Breast epithelium (tissue), 4 donors: ENCODE data around the gene IGFN1. TPM values are rescaled to one million over a fixed set of nuclear protein-coding genes. Genes with fewer than 3 reads are reported as not detected.

ENCODE experiments used
- DNase-seq, 2 donors: peaks; one replicate each; pipeline ENCODE4 v3.0.0-alpha.2; 2019; ENCODE audit warnings: low spot score in 2 of 2
- H3K27ac ChIP-seq, 2 donors: fragments of 200-600 bp; sonication (generic) in 1 of 2; one replicate each; pipeline ENCODE4 v1.5.1; 2016 to 2019; ENCODE audit warnings: mild to moderate bottlenecking in 1 of 2
- H3K27me3 ChIP-seq, 2 donors: fragments of 200-600 bp; sonication (generic) in 1 of 2; one replicate each; pipeline versions ENCODE4 v1.5.1 to v1.6.0; 2017 to 2019; ENCODE audit warnings: control low read depth in 1 of 2, mild to moderate bottlenecking in 1 of 2
- H3K36me3 ChIP-seq: fragments of 200-600 bp; one replicate; pipeline ENCODE4 v1.5.1; 2019
- H3K4me1 ChIP-seq, 2 donors: fragments of 200-600 bp; sonication (generic); one replicate each; pipeline ENCODE4 v1.5.1; 2016 to 2019; ENCODE audit warnings: control low read depth in 1 of 2
- H3K4me3 ChIP-seq, 3 donors: fragments of 200-600 bp; sonication (generic); 1 replicate in 2 of 3; 2 replicates in 1 of 3; pipeline ENCODE4 v1.5.1; 2016 to 2019; ENCODE audit warnings: mild to moderate bottlenecking in 3 of 3, moderate library complexity in 2 of 3
- H3K9me3 ChIP-seq, 2 donors: fragments of 200-600 bp; sonication (generic) in 1 of 2; one replicate each; pipeline ENCODE4 v1.5.1; 2016 to 2019; ENCODE audit warnings: control low read depth in 1 of 2
- POLR2A ChIP-seq: fragments of 450-650 bp; IDR thresholded peaks from one replicate; pipeline ENCODE4 v1.6.1; 2016; ENCODE audit warnings: antibody characterized with exemption, mild to moderate bottlenecking, moderate library complexity
- POLR2AphosphoS5 ChIP-seq, 3 donors: sonication (generic); formaldehyde crosslinking; IDR thresholded peaks; one replicate each; pipeline ENCODE4 v1.6.1; 2017; ENCODE audit warnings: antibody characterized with exemption in 3 of 3
- intact Hi-C: fragments of 100-400 bp; cut with DNase I; formaldehyde crosslinking; loops from one replicate; pipeline ENCODE4 v1.15.1; 2023; ENCODE audit warnings: low total_unique reads
- total RNA-seq, 3 donors: library from RNA; depleted of rRNA; stranded (reverse); fragments of >200 nt; gene quantifications; one replicate each; pipeline ENCODE4 v1.1.0, GENCODE V29; 2016
- TF ChIP-seq, protein P1 (sequence below), 3 donors: fragments of 450-650 bp; IDR thresholded peaks; one replicate each; pipeline ENCODE4 v1.5.1; 2016 to 2017; ENCODE audit warnings: antibody characterized with exemption in 3 of 3, mild to moderate bottlenecking in 3 of 3, moderate library complexity in 3 of 3

Gene IGFN1
- total RNA-seq, 3 donors from 2014 or later: 0.33 to 1.3 (median 0.59) TPM

- Histone ChIP-seq H3K27me3 (no peaks in the 10 kb centered on the region), H3K27ac (no peak overlapping the region), H3K4me1 (no peaks in the 10 kb centered on the region), H3K4me3 (no peak overlapping the region), H3K9me3 (no peaks in the 10 kb centered on the region), H3K36me3 (no peaks in the 10 kb centered on the region)
- TF ChIP-seq POLR2AphosphoS5 (IDR thresholded peaks at IDR 0.05) (no peak), POLR2A (no peak)
- TF ChIP-seq, protein P1, sequence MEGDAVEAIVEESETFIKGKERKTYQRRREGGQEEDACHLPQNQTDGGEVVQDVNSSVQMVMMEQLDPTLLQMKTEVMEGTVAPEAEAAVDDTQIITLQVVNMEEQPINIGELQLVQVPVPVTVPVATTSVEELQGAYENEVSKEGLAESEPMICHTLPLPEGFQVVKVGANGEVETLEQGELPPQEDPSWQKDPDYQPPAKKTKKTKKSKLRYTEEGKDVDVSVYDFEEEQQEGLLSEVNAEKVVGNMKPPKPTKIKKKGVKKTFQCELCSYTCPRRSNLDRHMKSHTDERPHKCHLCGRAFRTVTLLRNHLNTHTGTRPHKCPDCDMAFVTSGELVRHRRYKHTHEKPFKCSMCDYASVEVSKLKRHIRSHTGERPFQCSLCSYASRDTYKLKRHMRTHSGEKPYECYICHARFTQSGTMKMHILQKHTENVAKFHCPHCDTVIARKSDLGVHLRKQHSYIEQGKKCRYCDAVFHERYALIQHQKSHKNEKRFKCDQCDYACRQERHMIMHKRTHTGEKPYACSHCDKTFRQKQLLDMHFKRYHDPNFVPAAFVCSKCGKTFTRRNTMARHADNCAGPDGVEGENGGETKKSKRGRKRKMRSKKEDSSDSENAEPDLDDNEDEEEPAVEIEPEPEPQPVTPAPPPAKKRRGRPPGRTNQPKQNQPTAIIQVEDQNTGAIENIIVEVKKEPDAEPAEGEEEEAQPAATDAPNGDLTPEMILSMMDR (IDR thresholded peaks at IDR 0.05): no peak
- no peak for DNase-seq
- intact Hi-C loops: no loop called here
Measured at GRCh38 chr1:201220388-201220715, 29.7 kb downstream of the IGFN1 start.

DNA sequence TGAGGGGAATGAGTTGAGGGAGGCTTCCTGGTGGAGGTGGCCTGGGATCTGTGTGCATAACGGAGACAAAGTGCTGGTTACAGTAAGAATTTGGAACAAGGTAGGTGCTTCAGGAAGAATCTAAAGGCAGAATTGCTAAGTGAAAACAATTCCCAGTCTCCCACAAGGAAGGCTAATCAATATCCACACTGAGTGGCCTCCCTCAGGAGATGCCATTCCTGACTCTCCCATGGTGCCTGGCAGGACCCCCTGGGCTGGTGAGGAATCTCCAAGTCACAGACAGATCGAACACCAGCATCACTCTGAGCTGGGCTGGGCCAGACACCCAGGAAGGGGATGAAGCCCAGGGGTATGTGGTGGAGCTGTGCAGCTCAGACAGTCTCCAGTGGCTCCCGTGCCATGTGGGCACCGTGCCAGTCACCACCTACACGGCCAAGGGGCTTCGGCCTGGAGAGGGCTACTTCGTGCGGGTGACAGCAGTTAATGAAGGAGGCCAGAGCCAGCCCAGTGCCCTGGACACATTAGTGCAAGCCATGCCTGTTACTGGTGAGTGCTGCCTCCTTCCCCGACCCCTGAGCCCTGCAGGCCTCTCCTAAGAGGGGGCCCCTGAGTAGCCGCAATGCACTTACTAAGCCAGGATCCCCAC is 30.7 kb downstream of the IGFN1 start:
- H3K36me3 ChIP-seq: no peaks in the 10 kb centered on the region
- DNase-seq: no peak
- H3K9me3 ChIP-seq: no peaks in the 10 kb centered on the region
- intact Hi-C loops: no loop called here
- H3K4me1 ChIP-seq: no peaks in the 10 kb centered on the region
- TF ChIP-seq POLR2AphosphoS5 (IDR thresholded peaks at IDR 0.05) (no peak), POLR2A (no peak)
- TF ChIP-seq, protein P1 (IDR thresholded peaks at IDR 0.05): no peak
- no peaks in the 10 kb centered on the region for H3K27me3 ChIP-seq
- no peak overlapping the region for H3K27ac ChIP-seq
- no peak overlapping the region for H3K4me3 ChIP-seq

- intact Hi-C loops: no loop called here
- no peaks in the 10 kb centered on the region for H3K36me3 ChIP-seq
- H3K4me1 ChIP-seq: no peaks in the 10 kb centered on the region
- TF ChIP-seq, protein P1 (IDR thresholded peaks at IDR 0.05): no peak
- no peaks in the 10 kb centered on the region for H3K9me3 ChIP-seq
- H3K27me3 ChIP-seq: no peaks in the 10 kb centered on the region
- no peak overlapping the region for H3K27ac ChIP-seq
- H3K4me3 ChIP-seq: no peak overlapping the region
- no peak for DNase-seq
Measured at GRCh38 chr1:201222125-201222524, 31.5 kb downstream of the IGFN1 start.

- DNase-seq: no peak
- Histone ChIP-seq H3K4me3 (no peak overlapping the region), H3K9me3 (no peaks in the 10 kb centered on the region), H3K4me1 (no peaks in the 10 kb centered on the region), H3K27ac (no peak overlapping the region), H3K27me3 (no peaks in the 10 kb centered on the region), H3K36me3 (no peaks in the 10 kb centered on the region)
- intact Hi-C loops: no loop called here
- TF ChIP-seq, protein P1 (IDR thresholded peaks at IDR 0.05): no peak
- TF ChIP-seq POLR2AphosphoS5 (IDR thresholded peaks at IDR 0.05): no peak
- no peak for TF ChIP-seq POLR2A
Measured at GRCh38 chr1:201223852-201224665, 33.4 kb downstream of the IGFN1 start.

GRCh38 chr1:201224666-201225370 is 34.2 kb downstream of the IGFN1 start:
- Histone ChIP-seq H3K4me1 (no peaks in the 10 kb centered on the region), H3K4me3 (no peak overlapping the region), H3K36me3 (no peaks in the 10 kb centered on the region), H3K9me3 (no peaks in the 10 kb centered on the region), H3K27me3 (no peaks in the 10 kb centered on the region), H3K27ac (no peak overlapping the region)
- no peak for DNase-seq
- intact Hi-C loops: no loop called here
- TF ChIP-seq, protein P1 (IDR thresholded peaks at IDR 0.05): no peak
- TF ChIP-seq POLR2AphosphoS5 (IDR thresholded peaks at IDR 0.05) (no peak), POLR2A (no peak)
